Heart left ventricle (tissue), 16 donors: ENCODE results near the gene CHEK1. TPM values are rescaled to one million over a fixed set of nuclear protein-coding genes. Genes with fewer than 3 reads are reported as not detected.
A peak's percentile ranks its signal among the peaks of the same experiment; 100 is the strongest.

Experiments
- ATAC-seq, 4 donors: fragments of 200-7000 bp; cut with Tn5 transposase; one replicate each; pipeline ENCODE4 v1.9.1; 2020 to 2022; ENCODE audit warnings: moderate library complexity in 4 of 4, mild to moderate bottlenecking in 3 of 4, moderate number of reproducible peaks in 1 of 4
- DNase-seq, 5 donors: peaks; one replicate each; pipeline ENCODE4 v3.0.0-alpha.2; 2020
- H3K27ac ChIP-seq, 12 donors: fragments of 200-600 bp; sonication (generic) in 4 of 12; one replicate each; pipeline versions ENCODE4 v1.5.0 to v1.8.0; 2016 to 2022; ENCODE audit warnings: mild to moderate bottlenecking in 2 of 12
- H3K27me3 ChIP-seq, 9 donors: fragments of 200-600 bp; sonication (generic) in 2 of 9; one replicate each; pipeline versions ENCODE4 v1.5.1 to v1.8.0; 2016 to 2022; ENCODE audit warnings: mild to moderate bottlenecking in 3 of 9
- H3K36me3 ChIP-seq, 9 donors: fragments of 200-600 bp; sonication (generic) in 2 of 9; one replicate each; pipeline versions ENCODE4 v1.5.0 to v1.8.0; 2018 to 2022; ENCODE audit warnings: mild to moderate bottlenecking in 2 of 9
- H3K4me1 ChIP-seq, 12 donors: fragments of 200-600 bp; sonication (generic) in 4 of 12; one replicate each; pipeline versions ENCODE4 v1.5.0 to v1.8.0; 2016 to 2022; ENCODE audit warnings: mild to moderate bottlenecking in 3 of 12
- H3K4me3 ChIP-seq, 12 donors: fragments of 200-600 bp; sonication (generic) in 4 of 12; one replicate each; pipeline versions ENCODE4 v1.5.0 to v1.8.0; 2017 to 2022; ENCODE audit warnings: mild to moderate bottlenecking in 9 of 12, moderate library complexity in 4 of 12
- H3K9me3 ChIP-seq, 12 donors: fragments of 200-600 bp; sonication (generic) in 4 of 12; one replicate each; pipeline versions ENCODE4 v1.5.0 to v1.8.0; 2016 to 2022; ENCODE audit warnings: mild to moderate bottlenecking in 1 of 12
- POLR2A ChIP-seq, 2 donors: fragments of 450-650 bp; IDR thresholded peaks; one replicate each; pipeline ENCODE4 v1.6.1; 2017; ENCODE audit warnings: antibody characterized with exemption in 2 of 2, mild to moderate bottlenecking in 2 of 2, moderate library complexity in 2 of 2
- WGBS, 4 donors: extraction: QIAGEN DNeasy Blood & Tissue Kit in 2 of 4; methylation state at CpG; one replicate each; pipeline versions ENCODE4 v1.1.5 to v1.1.7; 2013 to 2018; 5-methylcytosine and 5-hydroxymethylcytosine counted together
- intact Hi-C, 10 donors: fragments of 100-400 bp; cut with DNase I; formaldehyde crosslinking; loops; one replicate each; pipeline versions ENCODE4 v1.11.1 to v1.14.2; 2022
- polyA plus RNA-seq, 2 donors: library from polyadenylated mRNA; stranded (reverse); fragments of 200-250 nt; gene quantifications; one replicate each; pipeline ENCODE4 v1.2.3, GENCODE V29; 2013
- total RNA-seq, 9 donors: library from RNA; depleted of rRNA in 2 of 9; stranded (reverse); fragments of >200 nt in 2 of 9; fragmentation: NEBNext Ultra II Directional in 3 of 9; extraction: Animal tissue kit (Norgen Biotek cat#: 25700) in 3 of 9; gene quantifications; one replicate each; pipeline versions ENCODE4 v1.1.0 to v1.2.4, GENCODE V29; 2016 to 2023
- TF ChIP-seq, protein P1 (sequence below), 12 donors: fragments of 200-600 bp; sonication (generic) in 4 of 12; IDR thresholded peaks; one replicate each; pipeline versions ENCODE4 v1.5.0 to v1.8.0; 2018 to 2022; ENCODE audit warnings: antibody characterized with exemption in 12 of 12, mild to moderate bottlenecking in 5 of 12
- donor health status: ischemic (EF 13 %, LVEDD 7.1; RV severe dilation, severe dysfunction).
- donor health status: healthy with polysubstance abuse.
- donor health status: DM: no; HTN: yes; CAD: no.
- donor health status: DM: no; HTN: no; CAD: no.
- donor health status: ischemic (EF 25% LVEDD 6.9; RV normal size, moderate dysfunction).
- donor health status: ischemic (EF 25% LVEDD 5.7; RV mildly dilated, moderate dysfunction).
- donor health status: healthy.
- donor health status: DM: yes; HTN: yes; CAD: no.
- donor health status: ischemic (EF 35%, LVEDD 5.7; RV mildly dilated, moderate dysfunction).
- donor health status: nonischemic (EF 11% LVEDD 7.7; RV severe dilation, severe dysfunction).
- donor health status: DM: yes; HTN: yes; CAD: no.
- donor health status: PGD.
- donor health status: ischemic (EF 29% LVEDD 5.4; RV normal size, mild dysfunction).
- donor health status: nonischemic (EF 23%, LVEDD 6.1; RV moderate dilation, normal function).

Gene CHEK1
- total and polyA plus RNA-seq, 11 donors: 0.50 to 6.2 (median 1.2) TPM

DNA sequence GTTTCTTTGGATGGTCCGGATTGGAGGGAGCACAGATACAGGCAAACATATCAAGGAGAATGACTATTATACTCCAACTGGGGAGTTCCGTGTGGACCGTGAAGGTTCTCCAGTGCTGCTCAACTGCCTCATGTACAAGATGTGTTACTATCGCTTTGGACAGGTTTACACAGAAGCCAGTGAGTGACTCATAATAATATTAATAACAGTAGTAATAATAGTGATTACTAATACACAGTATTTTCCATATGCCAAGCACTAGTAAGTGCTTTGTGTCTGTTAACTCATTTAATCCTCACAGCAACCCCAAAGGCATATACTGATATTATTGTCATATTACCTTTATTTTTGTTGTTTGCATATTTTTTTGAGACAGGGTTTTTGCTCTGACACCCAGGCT, 6.6 kb upstream of the CHEK1 start:
- WGBS, 4 donors: 90 to 97% (median 92%) methylated on average over 4 of the region's 4 CpGs
- intact Hi-C loops: no loop called here

DNA sequence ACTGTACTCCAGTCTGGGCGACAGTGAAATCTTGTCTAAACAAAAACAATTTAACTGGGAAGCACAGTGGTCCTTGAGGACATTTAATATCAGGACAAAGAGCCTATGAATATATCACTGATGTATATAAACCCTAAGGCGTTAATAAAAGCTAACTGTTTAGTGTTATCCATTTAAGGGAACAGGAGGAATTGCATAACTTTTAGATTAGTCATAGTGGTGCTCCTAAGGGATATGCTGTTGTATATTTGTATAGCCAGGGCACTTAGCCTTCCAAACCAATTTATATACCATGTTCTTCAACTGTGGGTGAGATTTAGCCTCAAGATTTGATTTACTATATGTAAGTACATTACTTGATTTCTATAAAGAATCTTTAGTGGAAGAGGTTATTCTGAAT, 3.0 kb upstream of the CHEK1 start:
- Histone ChIP-seq H3K4me1 (peaks cover 4 to 20% (median 15%) of the 10 kb centered on the region in 12 donors), H3K9me3 (no peaks in the 10 kb centered on the region), H3K27ac (peak overlapping the region in 1 of 12 donors; percentile 19), H3K36me3 (peaks cover 0 to 58% (median 50%) of the 10 kb centered on the region in 9 donors), H3K4me3 (no peak overlapping the region), H3K27me3 (no peaks in the 10 kb centered on the region)
- TF ChIP-seq, protein P1, sequence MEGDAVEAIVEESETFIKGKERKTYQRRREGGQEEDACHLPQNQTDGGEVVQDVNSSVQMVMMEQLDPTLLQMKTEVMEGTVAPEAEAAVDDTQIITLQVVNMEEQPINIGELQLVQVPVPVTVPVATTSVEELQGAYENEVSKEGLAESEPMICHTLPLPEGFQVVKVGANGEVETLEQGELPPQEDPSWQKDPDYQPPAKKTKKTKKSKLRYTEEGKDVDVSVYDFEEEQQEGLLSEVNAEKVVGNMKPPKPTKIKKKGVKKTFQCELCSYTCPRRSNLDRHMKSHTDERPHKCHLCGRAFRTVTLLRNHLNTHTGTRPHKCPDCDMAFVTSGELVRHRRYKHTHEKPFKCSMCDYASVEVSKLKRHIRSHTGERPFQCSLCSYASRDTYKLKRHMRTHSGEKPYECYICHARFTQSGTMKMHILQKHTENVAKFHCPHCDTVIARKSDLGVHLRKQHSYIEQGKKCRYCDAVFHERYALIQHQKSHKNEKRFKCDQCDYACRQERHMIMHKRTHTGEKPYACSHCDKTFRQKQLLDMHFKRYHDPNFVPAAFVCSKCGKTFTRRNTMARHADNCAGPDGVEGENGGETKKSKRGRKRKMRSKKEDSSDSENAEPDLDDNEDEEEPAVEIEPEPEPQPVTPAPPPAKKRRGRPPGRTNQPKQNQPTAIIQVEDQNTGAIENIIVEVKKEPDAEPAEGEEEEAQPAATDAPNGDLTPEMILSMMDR (IDR thresholded peaks at IDR 0.05): no peak
- TF ChIP-seq POLR2A (IDR thresholded peaks at IDR 0.05): no peak
- intact Hi-C loops: loop anchor here in 3 of 10 donors (5.0 to 10.0 kb wide), 5 partner anchors 45 to 643 kb away; partner anchors contain the start of genes EI24 (in 1 of the 3), FEZ1 (in 1 of the 3), FOXRED1 (in 1 of the 3) and HYLS1 (in 1 of the 3)
- WGBS, 4 donors: 77 to 86% (median 85%) methylated on average over 2 of the region's 2 CpGs
- DNase-seq (no peak), ATAC-seq (no peak)

More for the DNA sequence above, 6.6 kb upstream of the CHEK1 start:
- H3K36me3 ChIP-seq: peaks cover 0 to 94% (median 86%) of the 10 kb centered on the region in 9 donors
- no peak overlapping the region for H3K4me3 ChIP-seq
- H3K27ac ChIP-seq: no peak overlapping the region
- ATAC-seq: no peak
- no peak for DNase-seq
- H3K4me1 ChIP-seq: no peaks in the 10 kb centered on the region
- TF ChIP-seq POLR2A (IDR thresholded peaks at IDR 0.05): no peak
- TF ChIP-seq, protein P1 (IDR thresholded peaks at IDR 0.05): no peak
- H3K9me3 ChIP-seq: no peaks in the 10 kb centered on the region
- no peaks in the 10 kb centered on the region for H3K27me3 ChIP-seq

DNA sequence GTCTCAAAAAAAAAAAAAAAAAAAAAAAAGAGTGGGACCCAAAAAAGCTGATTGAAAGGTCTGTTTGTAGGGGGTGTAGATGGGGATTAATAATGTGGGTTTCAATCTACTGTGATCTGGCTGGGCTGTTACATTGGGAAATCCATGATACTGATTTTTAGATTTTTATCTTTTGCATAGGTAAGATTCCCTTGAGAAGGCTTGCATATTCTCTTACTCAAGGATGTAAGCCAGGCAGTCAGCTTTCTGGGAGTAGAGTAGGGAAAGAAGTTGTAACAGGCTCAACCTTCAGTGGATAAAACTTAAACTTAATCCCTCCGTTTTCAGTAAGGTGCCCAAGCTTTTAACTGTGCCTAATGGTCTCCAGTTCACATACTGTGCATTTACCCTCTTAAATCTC, 1.9 kb upstream of the CHEK1 start:
- no peaks in the 10 kb centered on the region for H3K27me3 ChIP-seq
- intact Hi-C loops: loop anchor here in 3 of 10 donors (5.0 to 10.0 kb wide), 5 partner anchors 46 to 642 kb away; partner anchors contain the start of genes EI24 (in 1 of the 3), FEZ1 (in 1 of the 3), FOXRED1 (in 1 of the 3) and HYLS1 (in 1 of the 3)
- H3K4me3 ChIP-seq: no peak overlapping the region
- 86 to 93% (median 90%) methylated on average over 1 of the region's 1 CpG for WGBS, 4 donors
- H3K27ac ChIP-seq: no peak overlapping the region
- peaks cover 4 to 23% (median 15%) of the 10 kb centered on the region in 12 donors for H3K4me1 ChIP-seq
- no peak for DNase-seq
- TF ChIP-seq, protein P1 (IDR thresholded peaks at IDR 0.05): no peak
- no peak for TF ChIP-seq POLR2A (IDR thresholded peaks at IDR 0.05)
- no peak for ATAC-seq
- peaks cover 0 to 47% (median 40%) of the 10 kb centered on the region in 9 donors for H3K36me3 ChIP-seq
- no peaks in the 10 kb centered on the region for H3K9me3 ChIP-seq

DNA sequence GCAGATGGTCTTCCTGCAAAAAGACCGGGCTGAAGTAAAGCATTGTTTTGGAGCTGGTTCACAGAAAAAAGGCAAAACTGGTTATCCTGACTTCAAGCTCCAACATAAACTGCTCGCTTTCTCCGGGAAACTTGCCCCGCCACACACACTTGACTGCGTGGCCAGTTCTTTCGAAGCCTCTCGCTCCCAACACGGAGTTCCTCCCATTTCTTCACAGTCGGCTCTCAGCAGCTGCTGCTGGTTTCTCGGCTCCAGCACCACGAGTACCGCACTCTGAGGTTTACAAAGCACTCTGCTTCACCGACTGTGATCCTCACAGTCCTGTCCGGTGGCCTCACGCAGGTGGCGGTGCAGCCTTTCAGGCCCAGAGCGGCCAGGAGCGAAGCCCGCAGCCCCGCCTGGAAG, 264 bp downstream of the CHEK1 start:
- intact Hi-C loops: loop anchor here in 7 of 10 donors (1.0 to 10.0 kb wide), 11 partner anchors 33 to 640 kb away; partner anchors contain the start of genes STT3A (in 3 of the 7), EI24 (in 2 of the 7), HYLS1 (in 2 of the 7) and FEZ1 (in 1 of the 7)
- Histone ChIP-seq H3K4me1 (peaks cover 4 to 23% (median 15%) of the 10 kb centered on the region in 12 donors), H3K27me3 (no peaks in the 10 kb centered on the region), H3K36me3 (peaks cover 0 to 26% (median 19%) of the 10 kb centered on the region in 9 donors), H3K9me3 (no peaks in the 10 kb centered on the region), H3K4me3 (peak overlapping the region; percentile 40 to 80 (median 74)), H3K27ac (peak overlapping the region; percentile 70 to 98 (median 95))
- TF ChIP-seq, protein P1 (IDR thresholded peaks at IDR 0.05): peak in 1 of 12 donors; percentile 10
- no peak for TF ChIP-seq POLR2A (IDR thresholded peaks at IDR 0.05)
- ATAC-seq (peak in 3 of 4 donors; percentile 36 to 59 (median 49)), DNase-seq (no peak)
- WGBS, 4 donors: 1 to 2% (median 1%) methylated on average over 15 to 20 of the region's 20 CpGs
